SKM-1 (cell line): ENCODE data around the gene PGBD1.

Source experiments
- DNase-seq: peaks from one replicate; lab custom pipeline; 2025; ENCODE audit not compliant: unreplicated experiment; lab: John Stamatoyannopoulos, UW

Gene PGBD1, protein sequence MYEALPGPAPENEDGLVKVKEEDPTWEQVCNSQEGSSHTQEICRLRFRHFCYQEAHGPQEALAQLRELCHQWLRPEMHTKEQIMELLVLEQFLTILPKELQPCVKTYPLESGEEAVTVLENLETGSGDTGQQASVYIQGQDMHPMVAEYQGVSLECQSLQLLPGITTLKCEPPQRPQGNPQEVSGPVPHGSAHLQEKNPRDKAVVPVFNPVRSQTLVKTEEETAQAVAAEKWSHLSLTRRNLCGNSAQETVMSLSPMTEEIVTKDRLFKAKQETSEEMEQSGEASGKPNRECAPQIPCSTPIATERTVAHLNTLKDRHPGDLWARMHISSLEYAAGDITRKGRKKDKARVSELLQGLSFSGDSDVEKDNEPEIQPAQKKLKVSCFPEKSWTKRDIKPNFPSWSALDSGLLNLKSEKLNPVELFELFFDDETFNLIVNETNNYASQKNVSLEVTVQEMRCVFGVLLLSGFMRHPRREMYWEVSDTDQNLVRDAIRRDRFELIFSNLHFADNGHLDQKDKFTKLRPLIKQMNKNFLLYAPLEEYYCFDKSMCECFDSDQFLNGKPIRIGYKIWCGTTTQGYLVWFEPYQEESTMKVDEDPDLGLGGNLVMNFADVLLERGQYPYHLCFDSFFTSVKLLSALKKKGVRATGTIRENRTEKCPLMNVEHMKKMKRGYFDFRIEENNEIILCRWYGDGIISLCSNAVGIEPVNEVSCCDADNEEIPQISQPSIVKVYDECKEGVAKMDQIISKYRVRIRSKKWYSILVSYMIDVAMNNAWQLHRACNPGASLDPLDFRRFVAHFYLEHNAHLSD

GRCh38 chr6:28281288-28282064 is at the start of gene PGBD1:
PGBD1 (plus strand) TSS chr6:28281572; CDS start chr6:28283814, 2,242 bp downstream.
- DNase-seq, result no peak

GRCh38 chr6:28232785-28233184 is 48.6 kb upstream of the PGBD1 start:
- DNase-seq, result no peak

DNA sequence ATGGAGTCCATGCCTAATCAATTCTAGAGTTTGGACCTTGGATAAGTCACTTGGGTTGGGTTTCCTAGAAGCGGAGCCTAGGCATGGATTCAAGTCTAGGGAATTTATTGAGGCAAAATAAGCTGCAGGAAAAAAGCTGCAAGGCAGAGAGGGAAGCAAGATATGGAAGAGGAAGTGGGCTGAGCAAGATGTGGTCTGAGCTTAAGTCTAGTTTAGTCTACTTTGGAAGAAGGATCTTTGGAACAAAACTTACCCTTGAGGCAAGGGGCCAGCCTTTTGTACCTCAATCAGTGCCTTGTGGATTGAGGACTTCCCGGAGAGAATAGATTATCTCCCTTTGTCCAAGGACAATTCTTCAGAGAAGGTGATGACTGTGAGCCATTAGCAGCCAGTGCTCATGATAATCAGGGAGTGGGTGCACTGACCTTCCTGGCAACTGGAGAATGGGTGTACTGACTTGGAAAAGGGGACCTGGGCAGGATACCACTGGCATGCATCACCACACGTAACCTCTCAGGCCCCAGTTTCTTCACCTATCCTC is 45.4 kb upstream of the PGBD1 start:
- DNase-seq, result no peak

DNA sequence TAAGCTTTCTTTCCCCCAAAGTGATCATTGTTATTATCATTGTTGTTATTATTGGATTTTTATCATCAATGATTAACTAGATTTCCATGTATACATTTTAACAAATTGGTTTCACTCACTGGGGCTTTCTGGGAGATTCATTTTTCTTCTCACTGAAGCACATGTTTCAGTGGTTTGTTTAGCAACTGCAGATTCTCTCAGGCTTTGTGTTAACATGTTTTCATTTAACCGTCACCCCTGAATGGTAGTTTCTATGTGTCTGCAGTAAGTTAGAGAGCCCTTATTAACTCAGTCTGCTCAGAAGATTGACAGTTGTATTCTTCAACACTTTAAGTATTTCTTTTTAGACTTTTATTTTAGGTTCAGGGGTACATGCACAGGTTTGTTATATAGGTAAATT is 41.7 kb upstream of the PGBD1 start:
- DNase-seq, result no peak

DNA sequence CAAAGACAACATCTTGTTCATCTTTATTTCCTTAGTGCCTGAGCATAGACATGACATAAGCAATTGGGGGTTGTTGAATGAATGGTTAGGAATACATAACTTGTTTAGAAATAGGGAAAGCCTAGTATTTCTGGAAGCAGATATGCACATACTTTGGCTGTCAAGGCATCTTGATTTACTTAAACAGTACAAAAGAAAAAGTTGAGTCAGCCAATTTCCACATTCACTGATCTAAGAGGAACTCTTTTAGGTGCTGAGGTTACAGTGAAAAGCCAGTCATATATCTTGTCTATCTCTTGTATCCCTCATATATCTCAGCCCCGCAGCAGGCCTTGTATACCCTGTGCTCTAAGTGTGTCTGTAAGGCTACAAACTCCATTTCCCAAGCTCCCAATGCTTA is 40.9 kb upstream of the PGBD1 start:
- DNase-seq, result no peak

- DNase-seq, result no peak
Measured at GRCh38 chr6:28243946-28244345, 37.4 kb upstream of the PGBD1 start.

DNA sequence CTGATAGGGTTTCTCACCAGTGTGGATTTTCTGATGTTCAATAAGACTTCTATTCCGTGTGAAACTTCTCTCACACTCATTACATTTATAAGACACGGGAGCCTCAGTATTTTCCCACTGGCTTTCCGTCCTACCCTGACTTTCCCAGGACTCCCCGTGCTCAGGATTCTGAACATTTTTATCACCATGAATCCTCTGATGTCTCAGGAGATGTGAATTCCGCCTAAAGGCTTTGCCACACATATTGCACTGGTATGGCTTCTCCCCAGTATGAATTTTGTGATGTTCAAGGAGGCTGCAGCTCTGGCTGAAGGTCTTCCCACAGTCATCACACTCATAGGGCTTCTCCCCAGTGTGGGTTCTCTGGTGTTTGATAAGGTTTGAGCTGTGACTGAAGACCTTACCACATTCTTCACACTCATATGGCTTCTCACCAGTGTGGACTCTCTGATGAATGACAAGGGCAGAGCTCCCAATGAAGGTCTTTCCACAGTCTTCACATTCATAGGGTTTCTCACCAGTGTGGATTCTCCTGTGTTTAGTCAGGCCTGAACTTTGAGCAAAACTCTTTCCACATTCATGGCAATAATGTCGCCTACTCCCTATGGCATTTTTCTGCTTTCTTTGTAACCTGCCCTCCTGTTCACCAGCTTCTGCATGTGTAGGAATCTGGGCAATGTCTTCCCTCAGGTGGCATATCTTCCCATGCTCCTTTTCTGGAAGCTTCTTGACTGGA is 36.0 kb upstream of the PGBD1 start:
- no peak for DNase-seq

DNA sequence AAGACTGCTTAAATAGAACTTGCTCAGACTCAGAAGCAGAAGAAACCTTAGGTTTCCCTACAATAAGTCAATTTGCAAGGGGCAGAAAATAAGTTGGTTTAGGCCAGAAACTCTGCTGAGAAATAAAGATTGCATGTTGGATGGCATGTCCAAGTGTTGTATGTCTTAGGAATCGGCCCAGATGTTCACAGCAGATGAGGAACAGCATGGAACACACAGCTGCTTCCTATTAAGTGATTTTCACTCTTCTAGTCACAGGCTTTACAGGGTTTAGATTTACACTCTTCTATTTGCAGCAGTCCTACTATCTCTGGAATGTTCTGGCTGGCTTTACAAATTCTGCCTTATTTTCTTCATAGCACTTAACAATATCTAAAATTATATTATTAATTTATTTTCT is 32.5 kb upstream of the PGBD1 start:
- no peak for DNase-seq

DNA sequence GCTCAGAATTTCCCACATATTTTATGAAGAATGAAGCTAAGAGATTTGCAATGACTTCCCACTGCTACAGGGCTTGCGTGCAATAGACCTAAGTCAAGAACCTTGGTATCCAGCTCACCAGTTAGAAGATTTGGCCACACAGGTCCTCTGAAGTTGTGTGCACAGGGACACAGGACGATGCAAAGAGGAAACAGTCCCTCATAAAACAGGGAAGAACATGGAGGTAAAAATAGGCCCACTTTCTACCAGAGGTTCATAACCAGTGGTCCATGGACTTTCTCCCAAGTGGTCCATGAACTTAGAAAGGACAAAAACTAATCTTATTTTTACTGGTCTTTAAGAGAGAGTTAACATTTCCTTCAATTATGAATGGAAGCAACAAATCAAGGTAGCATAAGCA is 30.6 kb upstream of the PGBD1 start:
- DNase-seq, result no peak

DNA sequence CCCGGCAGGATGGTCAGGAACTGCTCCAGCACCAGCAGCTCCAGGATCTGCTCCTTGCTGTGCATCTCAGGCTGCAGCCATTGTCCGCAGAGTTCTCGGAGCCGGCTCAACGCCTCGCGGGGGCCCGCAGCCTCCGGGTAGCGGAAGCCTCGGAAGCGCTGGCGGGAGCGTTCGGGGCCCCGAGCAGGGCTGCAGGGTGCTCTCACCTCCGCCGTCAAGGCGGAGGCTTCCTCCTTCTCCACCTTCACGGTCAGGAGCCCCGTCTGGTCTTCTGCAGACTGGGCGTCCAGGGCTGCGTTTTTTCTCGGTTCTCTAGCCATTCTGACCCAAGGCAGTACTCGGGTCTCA is 29.7 kb upstream of the PGBD1 start:
- DNase-seq, result no peak

GRCh38 chr6:28252009-28252975 is 29.1 kb upstream of the PGBD1 start, which contains the start of gene ZKSCAN4:
ZKSCAN4 (minus strand) TSS chr6:28252269; CDS start chr6:28251980, 289 bp downstream.
- peak; percentile 80 for DNase-seq

GRCh38 chr6:28254121-28254519 is 27.3 kb upstream of the PGBD1 start:
- DNase-seq, result no peak

DNA sequence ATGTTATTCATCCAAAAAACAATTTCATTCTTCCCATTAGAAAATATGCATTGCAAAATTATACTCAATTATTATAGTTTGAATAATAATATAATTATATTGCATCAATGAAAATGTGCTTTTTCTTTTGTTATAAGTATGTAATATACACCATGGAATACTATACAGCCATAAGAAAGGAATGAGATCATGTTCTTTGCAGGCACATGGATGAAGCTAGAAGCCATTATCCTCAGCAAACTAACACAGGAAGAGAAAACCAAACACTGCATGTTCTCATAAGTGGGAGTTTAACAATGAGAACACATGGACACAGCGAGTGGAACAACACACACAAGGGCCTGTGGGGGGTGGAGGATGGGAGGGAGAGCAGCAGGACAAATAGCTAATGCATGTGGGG is 24.3 kb upstream of the PGBD1 start:
- DNase-seq, result no peak

GRCh38 chr6:28258877-28259777 is 22.2 kb upstream of the PGBD1 start, which contains the start of gene NKAPL:
NKAPL (plus strand) TSS chr6:28259297; CDS start chr6:28259372, 75 bp downstream.
- DNase-seq, result no peak

- no peak for DNase-seq
Measured at GRCh38 chr6:28263922-28264321, 17.4 kb upstream of the PGBD1 start.

DNA sequence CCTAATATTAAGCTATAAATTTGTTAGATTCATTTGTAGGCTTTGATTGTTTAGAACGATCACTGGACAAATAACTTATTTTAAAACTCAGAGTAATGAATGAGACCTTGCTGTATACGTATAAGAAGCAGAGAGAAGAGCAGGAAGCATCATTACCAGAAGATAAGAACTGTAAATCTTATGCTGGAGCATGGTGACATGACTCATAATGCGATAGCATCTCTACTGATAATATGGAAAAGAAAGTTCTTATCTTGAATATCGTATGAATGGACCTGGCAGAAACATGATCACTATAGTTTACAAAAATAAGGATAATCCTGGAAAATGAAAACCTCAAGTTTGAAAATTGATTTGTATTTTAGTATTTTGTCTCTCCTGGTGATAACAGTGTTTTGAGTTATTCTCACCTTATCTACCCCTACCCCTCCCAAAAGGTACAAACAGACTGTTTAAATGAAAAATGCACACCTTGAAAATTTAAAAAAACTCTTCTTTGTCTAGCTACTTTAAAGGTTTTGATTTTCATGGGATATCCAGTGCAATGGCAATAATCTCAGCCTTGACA is 16.5 kb upstream of the PGBD1 start:
- no peak for DNase-seq

- no peak for DNase-seq
Measured at GRCh38 chr6:28266563-28266961, 14.8 kb upstream of the PGBD1 start.
